ENCODE measurements around the gene HOXA10.

DNA sequence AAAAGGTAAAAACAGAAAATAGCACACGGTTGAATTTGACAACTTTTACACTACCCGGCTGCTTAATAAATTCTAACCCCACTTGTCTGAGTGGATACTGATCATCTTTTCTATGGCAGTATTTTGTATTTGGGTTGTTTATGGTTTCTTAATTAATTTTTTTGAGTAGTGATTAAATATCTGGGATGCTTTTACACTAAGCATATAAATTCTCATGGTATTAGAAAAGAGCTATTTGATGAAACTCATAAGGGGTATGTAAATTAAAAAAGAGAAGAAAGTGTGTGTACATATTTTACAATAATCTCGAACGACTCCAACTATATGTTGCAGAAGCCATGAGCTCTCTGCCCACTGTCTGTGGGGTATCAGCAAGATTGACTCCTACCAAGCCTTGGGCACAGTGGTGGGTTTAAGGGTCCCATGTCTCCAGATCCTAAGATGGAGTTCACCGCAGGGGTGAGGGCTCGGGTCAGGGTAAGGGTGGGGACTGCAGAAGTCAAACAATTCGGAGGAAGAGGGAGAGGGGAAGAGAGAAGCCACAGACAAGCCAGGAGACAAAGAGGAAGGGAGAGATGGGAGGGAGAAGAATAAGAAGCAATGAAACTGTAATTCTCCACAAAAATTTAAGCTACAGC is 33.3 kb upstream of the HOXA10 start:
- TF ChIP-seq POLR2AphosphoS5 (IDR thresholded peaks at IDR 0.05; ENCODE audit: low read depth, low read length) (no peak), SIN3A (IDR thresholded peaks at IDR 0.05; ENCODE audit: borderline replicate concordance, insufficient read depth, low read length) (no peak)
- TF ChIP-seq, protein P1, sequence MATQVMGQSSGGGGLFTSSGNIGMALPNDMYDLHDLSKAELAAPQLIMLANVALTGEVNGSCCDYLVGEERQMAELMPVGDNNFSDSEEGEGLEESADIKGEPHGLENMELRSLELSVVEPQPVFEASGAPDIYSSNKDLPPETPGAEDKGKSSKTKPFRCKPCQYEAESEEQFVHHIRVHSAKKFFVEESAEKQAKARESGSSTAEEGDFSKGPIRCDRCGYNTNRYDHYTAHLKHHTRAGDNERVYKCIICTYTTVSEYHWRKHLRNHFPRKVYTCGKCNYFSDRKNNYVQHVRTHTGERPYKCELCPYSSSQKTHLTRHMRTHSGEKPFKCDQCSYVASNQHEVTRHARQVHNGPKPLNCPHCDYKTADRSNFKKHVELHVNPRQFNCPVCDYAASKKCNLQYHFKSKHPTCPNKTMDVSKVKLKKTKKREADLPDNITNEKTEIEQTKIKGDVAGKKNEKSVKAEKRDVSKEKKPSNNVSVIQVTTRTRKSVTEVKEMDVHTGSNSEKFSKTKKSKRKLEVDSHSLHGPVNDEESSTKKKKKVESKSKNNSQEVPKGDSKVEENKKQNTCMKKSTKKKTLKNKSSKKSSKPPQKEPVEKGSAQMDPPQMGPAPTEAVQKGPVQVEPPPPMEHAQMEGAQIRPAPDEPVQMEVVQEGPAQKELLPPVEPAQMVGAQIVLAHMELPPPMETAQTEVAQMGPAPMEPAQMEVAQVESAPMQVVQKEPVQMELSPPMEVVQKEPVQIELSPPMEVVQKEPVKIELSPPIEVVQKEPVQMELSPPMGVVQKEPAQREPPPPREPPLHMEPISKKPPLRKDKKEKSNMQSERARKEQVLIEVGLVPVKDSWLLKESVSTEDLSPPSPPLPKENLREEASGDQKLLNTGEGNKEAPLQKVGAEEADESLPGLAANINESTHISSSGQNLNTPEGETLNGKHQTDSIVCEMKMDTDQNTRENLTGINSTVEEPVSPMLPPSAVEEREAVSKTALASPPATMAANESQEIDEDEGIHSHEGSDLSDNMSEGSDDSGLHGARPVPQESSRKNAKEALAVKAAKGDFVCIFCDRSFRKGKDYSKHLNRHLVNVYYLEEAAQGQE (IDR thresholded peaks at IDR 0.05; ENCODE audit: insufficient read depth in 1 of 2, low read depth in 2 of 2, low read length in 2 of 2), result no peak
